ENCODE results near the gene PIEZO2. TPM values are rescaled to one million over a fixed set of nuclear protein-coding genes. Genes with fewer than 3 reads are reported as not detected.

PIEZO2 gene
- polyA plus RNA-seq, 10 donors: 22.1 to 56.5 (median 46.2) TPM

GRCh38 chr18:10745971-10746370 is 403.4 kb downstream of the PIEZO2 start:
- no peak for DNase-seq

DNA sequence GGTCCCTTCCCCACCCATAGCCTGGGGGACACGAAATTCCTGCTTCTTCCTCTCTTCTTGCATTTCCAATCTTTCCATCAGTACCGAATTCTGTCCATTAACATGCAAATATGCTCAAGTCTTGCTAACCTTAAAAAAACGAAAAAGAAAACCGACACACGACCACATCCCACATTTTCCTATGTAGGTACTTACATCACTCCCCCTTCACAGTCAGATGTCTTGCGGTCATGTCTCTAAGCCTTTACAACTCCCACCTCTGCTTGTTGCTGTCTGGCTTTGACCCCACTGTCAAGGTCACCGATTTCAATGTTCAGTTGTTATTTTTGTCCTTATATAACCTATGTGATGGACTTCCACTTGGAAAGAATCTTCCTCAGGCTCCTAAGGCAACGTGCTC is 404.1 kb downstream of the PIEZO2 start:
- DNase-seq: no peak

- no peak for DNase-seq
These were observed 405.6 kb downstream of the PIEZO2 start for GRCh38 chr18:10743766-10744165.

DNA sequence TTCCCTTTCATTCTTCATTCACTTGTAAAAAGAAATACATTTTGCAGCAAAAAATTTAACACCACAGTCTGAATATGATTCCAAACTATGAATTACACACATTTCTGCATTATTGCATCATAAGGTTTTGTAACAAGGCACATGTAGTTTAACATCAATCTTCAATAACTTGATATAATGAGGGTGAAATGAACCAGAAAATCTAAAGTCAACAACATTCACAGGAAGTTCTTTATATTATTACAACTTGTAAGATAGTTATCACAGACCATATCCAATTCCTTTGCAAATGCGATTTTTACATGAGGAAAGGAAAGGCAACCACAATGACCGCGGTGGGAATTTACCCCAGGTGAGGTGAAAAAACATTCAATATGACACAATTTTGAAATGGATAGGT is 410.2 kb downstream of the PIEZO2 start:
- DNase-seq: peak in 2 of 3 donors; percentile 26 to 28

- no peak for DNase-seq
These were observed 412.4 kb downstream of the PIEZO2 start for GRCh38 chr18:10736984-10737383.

DNA sequence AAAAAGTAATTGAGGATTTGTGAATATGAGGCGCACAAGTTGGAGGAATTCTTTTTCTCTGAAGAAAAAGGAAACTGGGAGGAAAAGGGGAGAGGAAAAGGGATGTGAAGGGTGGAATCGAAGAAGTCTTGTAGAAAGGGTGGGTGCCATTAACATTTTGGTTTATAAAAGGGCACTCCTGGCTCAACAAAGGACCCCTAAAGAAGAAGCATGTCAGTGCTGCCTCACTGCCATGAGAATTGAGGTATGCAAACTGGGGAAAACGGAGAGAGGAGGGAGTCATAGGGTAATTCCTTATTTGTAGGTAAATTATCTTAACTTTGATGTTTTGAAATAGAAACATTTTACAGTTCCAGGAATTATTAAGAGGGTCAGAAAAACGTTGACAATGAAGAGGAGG is 416.4 kb downstream of the PIEZO2 start:
- DNase-seq: no peak

DNA sequence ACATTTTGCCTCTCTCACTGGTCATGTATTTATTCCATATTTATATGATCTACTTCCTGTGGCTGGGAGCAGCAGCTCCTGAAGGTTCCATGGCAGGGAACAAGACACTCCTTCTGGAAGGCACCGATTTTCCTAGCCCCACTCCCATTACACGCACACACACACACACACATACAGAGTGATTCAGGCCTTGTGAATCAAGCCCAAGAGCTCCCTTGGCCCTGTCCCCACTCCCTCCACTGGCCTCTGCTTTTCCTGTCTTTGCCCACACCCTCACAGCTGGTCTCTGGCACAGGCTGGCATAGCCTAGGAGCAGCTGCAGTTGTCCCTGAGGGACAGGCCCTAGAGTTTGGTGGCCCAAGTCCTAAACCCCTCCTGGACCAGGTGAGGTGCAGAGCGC is 421.9 kb downstream of the PIEZO2 start:
- DNase-seq: peak in 2 of 3 donors; percentile 26 to 69

DNA sequence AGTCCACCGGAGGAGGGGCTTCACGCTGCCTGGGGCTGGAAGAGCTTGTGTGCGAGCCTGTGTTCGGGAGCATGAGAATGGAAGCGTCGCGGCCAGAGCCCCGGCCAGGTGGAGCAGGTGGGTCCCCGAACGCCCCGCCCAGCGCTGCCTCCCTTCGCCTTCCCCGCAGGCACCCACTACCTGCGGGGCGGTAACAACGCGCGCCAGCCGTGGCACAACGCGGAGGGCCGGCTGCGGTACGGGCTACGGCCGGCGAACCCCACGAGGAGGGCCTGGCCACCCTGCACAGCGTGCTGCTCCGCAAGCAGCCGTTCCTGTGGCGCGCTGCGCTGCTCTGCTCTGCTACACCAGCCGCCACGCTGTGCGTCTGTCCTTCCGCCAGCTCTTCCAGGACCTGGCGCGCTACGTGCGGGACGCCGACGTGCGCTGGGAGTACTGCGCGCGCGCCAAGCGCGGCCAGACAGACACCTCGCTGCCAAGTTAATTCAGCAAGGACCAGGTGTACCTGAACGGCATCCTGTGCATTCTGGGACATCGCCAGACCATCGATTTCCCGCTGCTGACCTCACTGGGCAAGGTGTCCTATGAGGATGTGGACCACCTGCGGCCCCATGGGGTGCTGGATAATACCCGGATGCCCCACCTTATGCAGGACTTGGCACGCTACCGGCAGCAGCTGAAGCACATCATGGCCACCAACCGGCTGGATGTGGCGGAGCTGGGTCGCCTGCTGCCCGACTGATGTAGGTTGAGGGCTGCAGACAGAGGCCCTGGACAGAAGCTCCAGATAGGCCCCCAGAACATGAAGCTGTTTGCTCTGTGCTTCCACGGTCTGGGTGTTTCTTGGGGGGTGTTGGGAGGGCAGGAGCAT is 422.9 kb downstream of the PIEZO2 start:
- peak in 1 of 3 donors; percentile 51 for DNase-seq

DNA sequence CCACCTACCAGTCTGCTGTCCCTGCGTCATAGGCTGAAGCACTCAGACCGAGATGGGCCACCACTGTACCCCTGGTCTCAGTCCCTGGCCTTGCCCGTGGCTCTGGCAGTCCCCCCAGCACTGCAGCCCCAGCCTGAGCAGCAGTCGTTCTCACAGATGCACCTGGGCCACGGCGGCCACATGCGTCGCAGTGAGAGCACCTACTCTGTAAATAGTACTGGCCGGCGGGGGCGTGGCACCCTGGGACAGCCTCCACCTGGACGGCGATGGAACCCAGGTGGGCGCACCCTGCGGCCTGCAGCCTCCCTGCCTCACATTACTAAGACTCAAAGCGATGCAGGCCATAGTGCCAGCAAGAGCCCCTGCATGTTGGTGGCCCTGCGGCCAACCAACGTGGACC is 424.7 kb downstream of the PIEZO2 start:
- no peak for DNase-seq

- DNase-seq: peak in 1 of 3 donors; percentile 31
These were observed 425.9 kb downstream of the PIEZO2 start for GRCh38 chr18:10723496-10723895.

DNA sequence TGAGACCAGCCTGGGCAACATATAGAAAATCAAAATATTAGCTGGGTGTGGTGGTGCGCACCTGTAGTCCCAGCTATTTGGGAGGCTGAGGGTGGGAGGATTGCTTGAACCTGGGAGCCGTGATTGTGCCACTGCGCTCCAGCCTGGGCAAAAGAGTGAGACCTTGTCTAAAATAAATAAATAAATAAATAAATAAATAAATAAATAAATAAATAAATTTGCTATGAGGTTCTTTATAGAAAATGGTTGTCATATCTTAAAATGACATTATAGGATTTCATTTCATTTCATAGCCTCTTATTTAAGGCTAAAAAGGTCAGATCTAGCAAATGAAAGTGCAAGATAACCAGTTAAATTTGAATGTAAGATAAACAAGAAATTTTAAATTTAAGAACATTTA is 430.6 kb downstream of the PIEZO2 start:
- no peak for DNase-seq

GRCh38 chr18:10715791-10716190 is 433.6 kb downstream of the PIEZO2 start:
- peak in 1 of 3 donors; percentile 18 for DNase-seq

GRCh38 chr18:10713409-10713808 is 436.0 kb downstream of the PIEZO2 start:
- no peak for DNase-seq

GRCh38 chr18:10707294-10707693 is 442.1 kb downstream of the PIEZO2 start:
- no peak for DNase-seq

- no peak for DNase-seq
These were observed 443.6 kb downstream of the PIEZO2 start for GRCh38 chr18:10705786-10706185.

GRCh38 chr18:10705291-10705690 is 444.1 kb downstream of the PIEZO2 start:
- no peak for DNase-seq

GRCh38 chr18:10702206-10702605 is 447.2 kb downstream of the PIEZO2 start:
- DNase-seq: no peak

DNA sequence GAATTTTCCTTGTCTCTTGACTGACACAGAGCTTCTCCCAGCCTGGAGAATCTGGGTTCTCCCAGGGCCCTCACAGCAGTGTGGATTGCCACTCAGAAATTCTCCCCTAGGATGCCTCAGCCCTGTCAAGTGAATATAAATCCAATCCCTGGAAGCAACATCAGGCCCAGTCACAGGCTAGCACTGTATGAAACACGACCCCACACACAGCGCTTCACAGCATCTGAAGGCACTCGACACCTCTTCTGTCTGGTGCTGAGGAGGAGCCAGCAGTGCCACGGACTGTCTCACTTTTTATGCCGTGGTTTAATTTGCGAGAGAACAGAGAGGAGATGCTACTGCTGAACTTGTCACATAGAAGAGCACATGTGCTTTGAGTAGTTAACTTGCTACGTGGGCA is 459.0 kb downstream of the PIEZO2 start:
- DNase-seq: no peak

- DNase-seq: no peak
These were observed 459.4 kb downstream of the PIEZO2 start for GRCh38 chr18:10690035-10690329.

DNA sequence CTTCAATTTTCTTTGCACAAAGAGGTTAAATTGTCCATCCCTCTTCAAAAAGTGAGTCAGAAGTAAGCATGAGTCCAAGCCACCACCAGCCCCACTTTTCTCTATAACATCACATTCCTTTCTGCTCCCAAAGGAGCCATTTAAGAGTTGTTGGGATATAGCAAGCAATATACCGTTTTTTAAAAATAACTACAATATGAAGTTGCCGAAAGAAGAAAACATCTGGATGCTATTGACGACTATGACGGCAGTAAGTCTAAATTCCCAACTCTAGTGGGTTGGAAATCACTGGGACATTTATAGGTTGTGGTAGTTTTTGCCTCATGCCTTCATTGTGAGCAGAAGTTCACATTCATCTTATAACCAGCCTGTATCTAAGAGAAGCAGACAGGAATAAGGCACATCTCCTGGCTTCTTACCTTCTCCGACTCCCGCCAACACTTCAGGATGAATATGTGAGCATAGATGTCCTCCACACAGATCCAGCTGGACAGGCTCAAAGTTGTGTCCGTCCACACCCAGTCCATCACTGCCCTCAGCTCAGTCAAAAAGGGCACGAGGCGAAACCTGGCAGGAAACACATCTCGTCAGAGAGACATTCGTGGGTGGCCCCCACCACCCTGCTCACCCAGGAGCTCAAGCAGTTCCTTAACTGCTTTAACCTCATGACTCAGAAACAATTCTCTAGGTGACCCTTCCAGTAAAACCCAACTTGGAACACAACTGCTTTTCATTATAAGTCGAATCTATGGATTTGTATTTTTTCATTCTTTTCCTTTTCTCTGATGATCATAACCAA is 459.9 kb downstream of the PIEZO2 start:
- DNase-seq: peak; percentile 86 to 91 (median 87)

DNA sequence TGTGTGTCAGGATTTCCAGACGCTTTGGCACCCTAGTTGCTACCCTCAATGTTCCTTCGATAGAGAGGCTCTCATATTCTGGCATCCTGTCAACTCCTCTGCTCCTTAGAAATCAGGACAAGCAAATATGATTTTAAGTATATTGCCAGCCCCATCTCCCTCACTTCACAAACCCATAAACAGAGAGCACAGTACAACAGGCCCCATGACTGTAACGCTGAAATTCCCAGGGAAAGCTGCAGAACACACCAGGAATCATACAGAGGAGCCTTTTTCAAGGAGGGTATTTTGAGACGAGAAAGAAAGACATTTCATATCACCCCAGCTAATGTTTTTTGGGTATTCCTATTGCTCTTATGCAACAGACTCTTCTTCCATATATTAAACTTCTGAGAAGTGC is 460.6 kb downstream of the PIEZO2 start:
- DNase-seq: peak; percentile 3 to 53 (median 22)

DNA sequence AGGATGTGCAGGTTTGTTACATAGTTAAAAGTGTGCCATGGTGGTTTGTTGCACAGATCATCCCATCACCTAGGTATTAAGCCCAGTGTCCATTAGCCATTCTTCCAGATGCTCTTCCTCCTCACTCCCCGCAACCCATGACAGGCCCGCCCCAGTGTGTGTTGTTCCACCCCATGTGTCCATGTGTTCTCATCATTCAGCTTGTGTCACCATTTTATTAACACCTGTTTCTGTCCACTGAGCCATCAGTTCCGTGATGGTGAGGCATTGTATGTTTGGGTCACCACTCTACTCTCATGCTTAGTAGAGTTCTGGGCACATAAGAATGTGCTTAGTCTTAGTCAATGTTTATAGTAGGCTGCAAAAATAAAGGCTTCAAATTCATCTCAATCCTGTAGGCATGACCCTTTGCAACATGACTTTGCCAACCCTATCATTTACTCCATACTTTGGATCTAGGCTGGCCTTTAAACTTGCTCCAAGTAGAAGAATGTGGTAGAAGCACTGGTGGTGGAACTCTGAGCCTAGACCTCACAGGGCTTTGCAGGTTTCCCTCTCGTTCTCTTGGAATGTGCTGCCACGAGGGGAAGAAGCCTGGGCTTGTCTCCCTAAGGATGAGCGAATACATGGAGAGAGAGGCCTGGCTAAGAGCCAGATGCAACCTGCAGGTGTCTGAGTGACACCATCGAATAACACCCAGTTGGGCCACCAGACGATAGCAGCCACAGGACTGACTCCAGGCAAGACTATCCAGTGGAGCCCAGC is 462.0 kb downstream of the PIEZO2 start:
- peak in 1 of 3 donors; percentile 11 for DNase-seq

Measured in muscle of back (tissue), 11 donors.